Epithelial cell of proximal tubule (primary cell): Measurements from ENCODE around the gene LTA4H. TPM values are rescaled to one million over a fixed set of nuclear protein-coding genes. Genes with fewer than 3 reads are reported as not detected.
"Not testable (repeated sequence)": the region's sequence is repeated elsewhere in the genome, so short reads cannot be mapped to it uniquely, and the experiment has no call there.

Source experiments
- DNase-seq: peaks from one replicate; pipeline ENCODE4 v3.0.0-alpha.2; 2011; ENCODE audit warnings: low read depth
- H3K4me3 ChIP-seq: 2 replicates; pipeline ENCODE4 v1.5.1; 2011; ENCODE audit warnings: low read depth, mild to moderate bottlenecking, low read length
- CTCF ChIP-seq: conservative IDR thresholded peaks from 2 replicates; pipeline ENCODE4 v1.5.1; 2012; ENCODE audit warnings: low read depth, mild to moderate bottlenecking, low read length
- total RNA-seq: library from RNA; depleted of rRNA; stranded (reverse); fragments of >200 nt; gene quantifications from 2 replicates; pipeline ENCODE4 v1.2.3, GENCODE V29; 2015

LTA4H gene
- total RNA-seq, 1 donor from 2014 or later: 77.2 TPM

DNA sequence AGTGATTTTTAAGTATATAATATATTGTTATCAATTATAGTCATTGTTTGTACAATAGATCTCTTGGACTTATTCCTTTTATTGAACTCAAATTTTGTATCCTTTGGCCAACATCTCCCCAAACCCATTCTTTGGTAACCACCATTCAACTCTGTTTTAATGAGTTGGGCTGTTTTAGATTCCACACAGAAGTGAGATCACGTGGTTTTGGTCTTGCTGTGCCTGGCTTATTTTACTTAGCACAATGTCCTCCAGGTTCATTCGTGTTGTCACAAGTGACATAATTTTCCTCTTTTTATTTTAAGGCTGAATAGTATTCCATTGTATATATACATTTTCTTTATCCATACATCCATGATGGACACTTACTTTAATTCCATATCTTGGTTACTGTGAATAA lies 40.2 kb upstream of the LTA4H start:
- no peak for TF ChIP-seq CTCF

DNA sequence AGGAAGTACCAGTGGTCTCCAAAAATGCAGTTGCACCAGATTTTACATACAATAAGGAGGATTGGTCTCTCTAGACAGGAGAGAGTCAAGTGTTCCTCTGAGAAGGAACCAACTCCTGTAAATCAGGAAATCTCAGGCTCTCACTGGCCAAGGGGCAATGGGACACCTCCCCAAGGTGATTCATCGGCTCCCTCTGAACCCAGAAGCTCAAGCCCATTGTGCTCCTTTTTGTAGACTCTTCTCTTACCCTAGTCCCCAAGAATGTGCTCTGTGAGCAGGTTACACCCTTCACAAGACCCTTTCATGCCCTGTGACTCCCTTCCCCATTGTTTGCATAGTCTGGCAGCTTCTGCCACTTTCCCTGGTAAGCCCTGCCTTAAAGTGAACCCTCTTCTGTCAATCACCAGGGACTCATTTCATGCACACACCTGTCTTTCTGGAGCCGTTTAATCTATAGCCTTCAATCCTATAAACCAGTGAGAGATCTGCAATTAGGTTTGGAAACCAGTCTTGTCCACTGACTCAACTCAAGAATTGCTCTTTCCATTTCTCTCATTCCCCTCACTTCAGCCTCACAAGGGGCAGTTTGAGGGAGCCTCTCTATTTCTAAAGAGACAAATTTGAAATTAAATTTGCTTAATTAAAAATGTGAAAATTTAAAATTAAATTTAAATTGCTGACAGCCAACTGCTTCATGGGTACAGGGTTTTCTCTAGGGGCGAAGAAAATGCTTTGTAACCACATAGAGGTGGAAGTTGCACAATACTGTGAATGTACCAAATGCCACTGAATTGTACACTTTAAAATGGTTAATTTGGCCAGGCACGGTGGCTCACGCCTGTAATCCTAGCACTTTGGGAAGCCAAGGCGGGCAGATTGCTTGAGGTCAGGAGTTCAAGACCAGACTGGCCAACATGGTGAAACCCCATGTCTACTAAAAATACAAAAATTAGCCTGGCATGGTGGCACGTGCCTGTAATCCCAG lies 38.3 kb upstream of the LTA4H start:
- no peak for TF ChIP-seq CTCF
- no peak for DNase-seq
- no peak overlapping the region for H3K4me3 ChIP-seq

More for the DNA sequence above, 40.2 kb upstream of the LTA4H start:
- no peak overlapping the region for H3K4me3 ChIP-seq
- no peak for DNase-seq

DNA sequence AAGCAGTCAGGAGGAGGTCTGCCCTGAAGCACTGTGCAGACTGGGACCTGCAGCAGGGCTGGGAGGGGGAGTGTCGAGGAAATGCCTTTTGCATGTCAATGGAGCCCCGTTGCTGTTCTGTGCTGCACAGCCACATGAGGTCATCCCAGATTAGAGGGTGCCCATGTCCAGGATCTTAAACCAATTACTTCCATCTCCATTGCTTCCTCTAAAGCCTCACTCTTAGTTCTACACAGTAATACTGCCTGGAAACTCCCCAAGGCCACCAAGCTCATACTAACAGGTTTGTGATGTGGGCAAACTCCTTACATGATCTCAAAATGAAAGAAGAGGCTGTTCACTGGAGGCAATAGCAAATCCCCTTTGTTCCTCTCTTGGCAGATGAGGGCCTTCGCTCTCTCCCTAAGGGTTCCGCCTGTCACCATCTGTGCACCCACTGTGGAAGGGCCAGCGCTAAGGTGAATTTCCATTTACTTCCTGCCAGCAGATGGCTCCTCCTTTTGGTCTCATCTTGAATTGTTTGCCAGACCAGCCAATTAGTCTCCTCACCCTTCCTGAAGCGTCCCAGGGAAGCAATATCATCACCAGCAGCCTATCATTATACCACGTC lies 35.4 kb upstream of the LTA4H start:
- no peak overlapping the region for H3K4me3 ChIP-seq
- TF ChIP-seq CTCF: peak; percentile 49
- no peak for DNase-seq

DNA sequence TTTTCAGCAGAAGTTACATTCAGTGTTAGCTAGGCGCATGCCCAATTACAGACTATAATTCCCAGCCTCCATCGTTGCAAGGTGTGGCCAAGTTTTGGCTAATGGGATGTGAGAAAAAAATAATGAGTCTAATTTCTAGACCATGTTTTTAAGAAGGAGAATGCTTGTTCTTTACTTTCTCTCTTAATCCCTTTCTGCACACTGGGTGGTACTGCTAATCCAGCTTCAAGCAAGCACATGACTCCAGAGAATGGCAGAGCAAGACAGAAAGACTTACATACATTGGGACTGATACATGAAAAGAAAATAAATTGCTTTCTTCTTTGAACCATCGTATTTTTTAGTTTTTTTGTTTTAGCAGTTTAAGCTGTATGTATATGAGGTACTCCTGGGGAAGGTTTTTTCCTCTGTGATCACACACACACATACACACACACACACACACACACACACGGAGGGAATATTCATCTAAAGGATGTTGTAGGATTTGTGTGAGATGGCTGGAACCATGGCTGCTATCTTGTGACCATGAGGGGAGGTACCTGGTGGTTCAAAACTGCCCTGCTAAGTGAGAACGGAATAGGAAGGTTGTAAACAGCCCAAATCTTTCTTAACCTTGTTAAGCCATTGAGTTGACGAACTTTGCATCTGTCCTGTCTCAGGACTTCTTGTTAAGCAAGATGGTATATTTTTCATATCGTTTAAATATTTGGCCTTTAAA lies 34.3 kb upstream of the LTA4H start:
- H3K4me3 ChIP-seq: no peak overlapping the region
- TF ChIP-seq CTCF: no peak
- DNase-seq: no peak

DNA sequence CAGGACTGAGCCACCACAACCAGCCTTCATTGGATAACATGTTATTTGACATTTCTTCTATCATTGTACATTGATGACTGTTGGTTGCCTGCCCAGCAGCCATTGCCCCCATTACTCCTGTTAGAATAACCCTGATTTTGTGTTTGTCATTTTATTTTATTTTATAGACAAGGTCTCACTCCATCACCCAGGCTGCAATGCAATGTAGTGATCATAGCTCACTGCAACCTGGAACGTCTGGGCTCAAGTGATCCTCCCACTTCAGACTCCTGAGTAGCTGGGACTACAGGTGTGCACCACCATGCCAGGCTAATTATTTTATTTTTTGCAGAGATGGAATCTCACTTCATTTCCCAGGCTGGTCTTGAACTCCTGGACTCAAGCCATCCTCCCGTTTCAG lies 33.2 kb upstream of the LTA4H start:
- DNase-seq: no peak
- no peak overlapping the region for H3K4me3 ChIP-seq
- no peak for TF ChIP-seq CTCF

GRCh38 chr12:96068111-96068510 lies 32.7 kb upstream of the LTA4H start:
- DNase-seq: no peak
- no peak overlapping the region for H3K4me3 ChIP-seq
- no peak for TF ChIP-seq CTCF

DNA sequence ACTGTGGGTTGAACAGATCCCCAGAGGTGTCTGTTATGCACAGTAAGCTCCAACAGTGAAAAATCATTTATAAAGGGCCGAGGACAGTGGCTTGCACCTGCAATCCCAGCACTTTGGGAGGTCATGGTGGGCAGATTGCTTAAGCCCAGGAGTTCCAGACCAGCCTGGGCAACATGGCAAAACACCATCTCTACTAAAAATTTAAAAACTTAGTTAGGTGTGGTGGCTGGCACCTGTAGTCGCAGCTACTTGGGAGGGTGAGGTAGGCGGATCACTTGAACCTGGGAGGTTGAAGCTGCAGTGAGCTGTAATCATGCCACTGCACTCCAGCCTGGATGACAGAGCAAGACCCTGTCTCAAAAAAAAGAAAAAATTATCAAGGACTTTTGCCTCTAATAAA lies 30.4 kb upstream of the LTA4H start:
- H3K4me3 ChIP-seq, DNase-seq: not testable (repeated sequence)
